Spleen (tissue), 11 donors: ENCODE measurements around the gene C8G. TPM values are rescaled to one million over a fixed set of nuclear protein-coding genes. Genes with fewer than 3 reads are reported as not detected.

Experiments
- DNase-seq: peaks from one replicate; pipeline ENCODE4 v3.0.0-alpha.2; 2020
- H3K27ac ChIP-seq, 8 donors: fragments of 200-600 bp; sonication (generic) in 7 of 8; 1 replicate in 4 of 8; 2 replicates in 4 of 8; pipeline versions ENCODE4 v1.5.0 to v1.8.0; 2016 to 2021; ENCODE audit warnings: inconsistent platforms in 4 of 8, mild to moderate bottlenecking in 4 of 8, moderate library complexity in 1 of 8
- H3K27me3 ChIP-seq, 7 donors: fragments of 200-600 bp; sonication (generic) in 6 of 7; replicated peaks in 1 of 7; 1 replicate in 4 of 7; 2 replicates in 3 of 7; pipeline versions ENCODE4 v1.5.0 to v1.8.0; 2016 to 2021; ENCODE audit warnings: inconsistent platforms in 3 of 7, mild to moderate bottlenecking in 1 of 7
- H3K36me3 ChIP-seq, 6 donors: fragments of 200-600 bp; sonication (generic) in 5 of 6; 1 replicate in 4 of 6; 2 replicates in 2 of 6; pipeline versions ENCODE4 v1.5.0 to v1.8.0; 2016 to 2021; ENCODE audit warnings: inconsistent platforms in 2 of 6
- H3K4me1 ChIP-seq, 6 donors: fragments of 200-600 bp; sonication (generic) in 5 of 6; 1 replicate in 3 of 6; 2 replicates in 3 of 6; pipeline versions ENCODE4 v1.5.0 to v1.8.0; 2016 to 2021; ENCODE audit warnings: inconsistent platforms in 3 of 6
- H3K4me3 ChIP-seq, 8 donors: fragments of 200-600 bp; sonication (generic) in 7 of 8; 1 replicate in 4 of 8; 2 replicates in 4 of 8; pipeline versions ENCODE4 v1.5.0 to v1.8.0; 2016 to 2021; ENCODE audit warnings: inconsistent platforms in 4 of 8, mild to moderate bottlenecking in 4 of 8, moderate library complexity in 2 of 8
- H3K9me3 ChIP-seq, 8 donors: fragments of 200-600 bp; sonication (generic) in 7 of 8; 1 replicate in 4 of 8; 2 replicates in 4 of 8; pipeline versions ENCODE4 v1.5.0 to v1.8.0; 2016 to 2021; ENCODE audit warnings: inconsistent platforms in 4 of 8
- CTCF ChIP-seq, 11 experiments: fragments of 200-600 bp in 7 of 11; fragments of 450-650 bp in 4 of 11; sonication (generic) in 4 of 11; IDR thresholded peaks in 8 of 11; conservative IDR thresholded peaks in 3 of 11; 1 replicate in 7 of 11; 2 replicates in 4 of 11; pipeline versions ENCODE4 v1.4.0 to v1.8.0; 2016 to 2021; ENCODE audit warnings: antibody characterized with exemption in 11 of 11, inconsistent platforms in 4 of 11, mild to moderate bottlenecking in 1 of 11
- POLR2A ChIP-seq, 3 donors: fragments of 450-650 bp; IDR thresholded peaks; one replicate each; pipeline ENCODE4 v1.5.1; 2017; ENCODE audit warnings: antibody characterized with exemption in 3 of 3, mild to moderate bottlenecking in 1 of 3
- POLR2AphosphoS5 ChIP-seq, 3 donors: sonication (generic); formaldehyde crosslinking; IDR thresholded peaks; one replicate each; pipeline ENCODE4 v1.5.1; 2017; ENCODE audit warnings: antibody characterized with exemption in 3 of 3
- WGBS, 5 donors: extraction: QIAGEN DNeasy Blood & Tissue Kit in 3 of 5; methylation state at CpG; one replicate each; pipeline versions ENCODE4 v1.1.5 to v1.1.7; 2013 to 2018; 5-methylcytosine and 5-hydroxymethylcytosine counted together
- intact Hi-C: fragments of 100-400 bp; cut with DNase I; formaldehyde crosslinking; loops from one replicate; pipeline ENCODE4 v1.15.0; 2023; ENCODE audit warnings: low total_unique reads
- polyA plus RNA-seq, 3 donors: library from polyadenylated mRNA; stranded (reverse); fragments of 200-250 nt; gene quantifications; one replicate each; pipeline ENCODE4 v1.2.1, GENCODE V29; 2013
- total RNA-seq, 7 donors: library from RNA; depleted of rRNA in 3 of 7; stranded (reverse); fragments of >200 nt in 3 of 7; fragmentation: NEBNext Ultra II Directional in 4 of 7; extraction: Animal tissue kit (Norgen Biotek cat#: 25700) in 4 of 7; gene quantifications; one replicate each; pipeline versions ENCODE4 v1.1.0 to v1.2.1, GENCODE V29; 2016 to 2021
- donor health status: healthy with polysubstance abuse.
- donor health status: DM: no; HTN: no; CAD: no; lungs with moderate emphysema.
- donor health status: DM: no; HTN: no; CAD: no.
- donor health status: Bipolar disorder and iron deficiency.
- donor health status: healthy.
- donor health status: DM: no; HTN: no; CAD: no.
- donor health status: DM: yes; HTN: yes; CAD: no.

The C8G gene
- total and polyA plus RNA-seq, 10 donors = 2.3 to 7.4 (median 3.7) TPM; not detected in 1

GRCh38 chr9:136969150-136969549 lies 24.1 kb downstream of the C8G start:
- 84 to 95% (median 87%) methylated on average over 12 to 17 of the region's 17 CpGs for WGBS, 5 donors

DNA sequence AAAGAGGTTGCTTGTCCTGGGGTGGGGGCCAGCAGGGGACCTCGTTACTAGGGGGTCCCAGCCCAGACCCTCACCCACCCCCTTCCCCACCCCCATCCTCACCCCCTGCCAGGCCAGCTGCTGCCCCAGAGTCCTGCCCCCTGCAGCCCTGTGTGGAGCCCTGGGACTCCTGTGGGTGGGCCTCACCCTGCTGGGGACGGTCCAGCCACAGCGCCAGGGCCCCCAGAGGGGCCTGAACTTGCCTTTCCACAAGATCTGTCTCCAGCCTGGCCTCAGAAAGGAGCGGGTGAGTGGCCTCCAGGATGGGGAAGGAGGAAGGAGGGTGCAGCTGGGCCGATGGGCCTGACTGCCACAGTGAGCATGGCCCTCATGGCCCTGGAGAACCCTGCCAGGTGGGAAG lies 24.7 kb downstream of the C8G start:
- Histone ChIP-seq H3K4me3 (no peak overlapping the region), H3K27me3 (peaks cover 0 to 4% (median 0%) of the 10 kb centered on the region in 7 donors), H3K36me3 (no peaks in the 10 kb centered on the region), H3K4me1 (peaks cover 10 to 55% (median 38%) of the 10 kb centered on the region in 6 donors), H3K9me3 (no peaks in the 10 kb centered on the region), H3K27ac (no peak overlapping the region)
- TF ChIP-seq POLR2AphosphoS5 (IDR thresholded peaks at IDR 0.05) (no peak), CTCF (IDR thresholded peaks at IDR 0.05 in 8 of 11, conservative IDR thresholded peaks at IDR 0.05 in 3 of 11) (no peak), POLR2A (IDR thresholded peaks at IDR 0.05) (no peak)
- no peak for DNase-seq
- intact Hi-C loops = no loop called here
- 58 to 77% (median 72%) methylated on average over 3 to 5 of the region's 5 CpGs for WGBS, 5 donors

More at GRCh38 chr9:136969150-136969549, 24.1 kb downstream of the C8G start:
- H3K36me3 ChIP-seq = no peaks in the 10 kb centered on the region
- H3K4me1 ChIP-seq = peaks cover 10 to 55% (median 40%) of the 10 kb centered on the region in 6 donors
- no peaks in the 10 kb centered on the region for H3K9me3 ChIP-seq
- no peak overlapping the region for H3K27ac ChIP-seq
- peaks cover 0 to 4% (median 0%) of the 10 kb centered on the region in 7 donors for H3K27me3 ChIP-seq
- DNase-seq = no peak
- no peak overlapping the region for H3K4me3 ChIP-seq
- intact Hi-C loops = no loop called here
- TF ChIP-seq POLR2AphosphoS5 (IDR thresholded peaks at IDR 0.05) = peak in 2 of 3 donors; percentile 33 to 37
- TF ChIP-seq POLR2A (IDR thresholded peaks at IDR 0.05) = no peak
- TF ChIP-seq CTCF (IDR thresholded peaks at IDR 0.05 in 8 of 11, conservative IDR thresholded peaks at IDR 0.05 in 3 of 11) = no peak

DNA sequence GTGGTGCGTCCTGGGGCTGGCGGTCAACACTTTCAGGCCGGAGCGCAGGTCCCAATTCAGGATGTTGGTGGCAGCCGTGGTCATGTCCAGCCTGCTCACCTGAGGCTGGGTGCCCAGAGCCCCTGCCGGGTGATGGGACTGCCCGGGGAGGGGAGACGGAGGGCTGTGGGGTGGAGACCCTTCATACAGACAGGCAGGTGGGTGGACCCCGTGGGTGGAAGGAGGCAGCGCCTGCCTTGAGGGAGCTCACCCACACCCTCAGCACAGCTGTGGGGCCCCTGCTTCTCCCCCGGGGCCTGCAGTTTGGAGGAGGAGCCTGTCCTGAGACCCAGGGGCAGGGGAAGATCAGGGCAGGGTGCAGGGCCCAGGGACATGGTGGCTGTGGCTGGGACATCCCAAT lies 25.3 kb downstream of the C8G start:
- H3K36me3 ChIP-seq = no peaks in the 10 kb centered on the region
- peaks cover 0 to 5% (median 0%) of the 10 kb centered on the region in 7 donors for H3K27me3 ChIP-seq
- H3K4me3 ChIP-seq = no peak overlapping the region
- peaks cover 16 to 60% (median 40%) of the 10 kb centered on the region in 6 donors for H3K4me1 ChIP-seq
- DNase-seq = no peak
- no peaks in the 10 kb centered on the region for H3K9me3 ChIP-seq
- 71 to 81% (median 77%) methylated on average over 5 to 11 of the region's 11 CpGs for WGBS, 5 donors
- intact Hi-C loops = no loop called here
- TF ChIP-seq POLR2A (IDR thresholded peaks at IDR 0.05) (no peak), CTCF (IDR thresholded peaks at IDR 0.05 in 8 of 11, conservative IDR thresholded peaks at IDR 0.05 in 3 of 11) (no peak), POLR2AphosphoS5 (IDR thresholded peaks at IDR 0.05) (no peak)
- H3K27ac ChIP-seq = no peak overlapping the region

- intact Hi-C loops = no loop called here
- TF ChIP-seq CTCF (IDR thresholded peaks at IDR 0.05 in 8 of 11, conservative IDR thresholded peaks at IDR 0.05 in 3 of 11) (no peak), POLR2A (IDR thresholded peaks at IDR 0.05) (no peak), POLR2AphosphoS5 (IDR thresholded peaks at IDR 0.05) (peak in 1 of 3 donors; percentile 23)
- Histone ChIP-seq H3K4me1 (peaks cover 19 to 63% (median 42%) of the 10 kb centered on the region in 6 donors), H3K27me3 (peaks cover 0 to 15% (median 0%) of the 10 kb centered on the region in 7 donors), H3K9me3 (no peaks in the 10 kb centered on the region), H3K4me3 (no peak overlapping the region), H3K27ac (peak overlapping the region in 1 of 8 donors; percentile 3), H3K36me3 (no peaks in the 10 kb centered on the region)
- 68 to 84% (median 76%) methylated on average over 6 to 14 of the region's 14 CpGs for WGBS, 5 donors
- DNase-seq = no peak
Measured at GRCh38 chr9:136971746-136972145, 26.7 kb downstream of the C8G start.
